SH-SY5Y (cell line): ENCODE results near the gene IQCC.

Source experiments
- GATA2 ChIP-seq: IDR thresholded peaks from 2 replicates; pipeline ENCODE4 v1.6.1; 2011; ENCODE audit warnings: mild to moderate bottlenecking, low read depth, low read length
- GATA3 ChIP-seq: IDR thresholded peaks from 2 replicates; pipeline ENCODE4 v1.6.1; 2011; ENCODE audit warnings: low read depth, mild to moderate bottlenecking, low read length, moderate library complexity

DNA sequence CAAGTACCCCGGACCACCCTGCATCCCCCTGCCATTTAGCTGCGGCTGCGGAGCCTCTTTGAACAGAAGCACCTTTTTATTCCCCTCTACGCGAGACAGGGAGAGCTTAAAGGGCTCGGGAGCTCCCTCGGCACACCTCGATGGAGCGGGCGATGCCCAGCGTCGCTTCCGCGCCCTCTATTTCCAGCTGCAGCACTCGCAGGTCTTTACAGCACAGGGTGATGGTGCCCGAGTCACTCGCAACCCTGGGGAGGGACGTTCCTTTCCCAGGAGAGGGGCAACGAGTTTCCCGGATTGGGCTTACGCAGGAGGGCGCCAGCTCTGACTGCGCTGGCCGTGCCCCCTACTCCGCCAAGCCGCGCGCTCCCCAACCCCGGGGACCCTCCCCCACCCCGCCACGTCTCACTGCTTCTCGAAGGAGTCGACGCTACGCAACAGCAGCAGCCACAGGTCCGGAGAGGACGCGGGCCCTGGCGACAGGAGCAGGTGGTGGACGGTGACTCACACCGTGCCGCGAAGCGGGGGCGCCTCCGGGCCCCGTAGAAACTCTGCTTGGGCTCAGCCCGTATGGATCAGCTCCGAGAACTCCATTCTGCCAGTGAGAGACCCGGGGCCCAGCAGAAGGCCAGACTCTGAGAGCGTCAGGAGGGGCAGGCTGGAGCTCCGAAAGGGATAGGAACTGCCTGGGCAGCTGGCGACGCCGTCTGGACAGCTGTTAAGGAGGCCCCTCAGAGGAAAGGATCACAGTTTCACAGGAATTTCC, 35.7 kb downstream of the IQCC start:
- TF ChIP-seq GATA3 (no peak), GATA2 (no peak)
